Measurements from ENCODE around the gene KPNA1. TPM values are rescaled to one million over a fixed set of nuclear protein-coding genes. Genes with fewer than 3 reads are reported as not detected.

Gene KPNA1
- total RNA-seq, 1 donor from 2014 or later: 73.4 TPM

GRCh38 chr3:122390665-122391064, 124.1 kb downstream of the KPNA1 start:
- no peak for TF ChIP-seq CTCF (IDR thresholded peaks at IDR 0.05)
- Mint-ChIP-seq H3K4me1 (ENCODE audit: unreplicated experiment) (peaks cover 3% of the 10 kb centered on the region), H3K9me3 (ENCODE audit: unreplicated experiment) (no peaks in the 10 kb centered on the region), H3K4me3 (ENCODE audit: unreplicated experiment) (no peak overlapping the region), H3K27ac (ENCODE audit: unreplicated experiment) (no peak overlapping the region), H3K36me3 (ENCODE audit: unreplicated experiment) (peaks cover 10% of the 10 kb centered on the region), H3K27me3 (ENCODE audit: unreplicated experiment) (no peaks in the 10 kb centered on the region)
- DNase-seq (ENCODE audit: extremely low spot score, unreplicated experiment): no peak

GRCh38 chr3:122389892-122390291, 124.8 kb downstream of the KPNA1 start:
- Mint-ChIP-seq H3K9me3 (ENCODE audit: unreplicated experiment) (no peaks in the 10 kb centered on the region), H3K27ac (ENCODE audit: unreplicated experiment) (no peak overlapping the region), H3K4me3 (ENCODE audit: unreplicated experiment) (no peak overlapping the region), H3K36me3 (ENCODE audit: unreplicated experiment) (peaks cover 8% of the 10 kb centered on the region), H3K27me3 (ENCODE audit: unreplicated experiment) (no peaks in the 10 kb centered on the region), H3K4me1 (ENCODE audit: unreplicated experiment) (peaks cover 3% of the 10 kb centered on the region)
- no peak for DNase-seq (ENCODE audit: extremely low spot score, unreplicated experiment)
- TF ChIP-seq CTCF (IDR thresholded peaks at IDR 0.05): no peak

- Mint-ChIP-seq H3K27ac (ENCODE audit: unreplicated experiment) (no peak overlapping the region), H3K36me3 (ENCODE audit: unreplicated experiment) (peaks cover 2% of the 10 kb centered on the region), H3K4me1 (ENCODE audit: unreplicated experiment) (peaks cover 8% of the 10 kb centered on the region), H3K9me3 (ENCODE audit: unreplicated experiment) (no peaks in the 10 kb centered on the region), H3K4me3 (ENCODE audit: unreplicated experiment) (no peak overlapping the region), H3K27me3 (ENCODE audit: unreplicated experiment) (no peaks in the 10 kb centered on the region)
- TF ChIP-seq CTCF (IDR thresholded peaks at IDR 0.05): no peak
- no peak for DNase-seq (ENCODE audit: extremely low spot score, unreplicated experiment)
Observed at GRCh38 chr3:122389197-122389596, 125.5 kb downstream of the KPNA1 start.

GRCh38 chr3:122387709-122388108, 127.0 kb downstream of the KPNA1 start:
- H3K36me3 Mint-ChIP-seq (ENCODE audit: unreplicated experiment): no peaks in the 10 kb centered on the region
- TF ChIP-seq CTCF (IDR thresholded peaks at IDR 0.05): no peak
- peaks cover 19% of the 10 kb centered on the region for H3K4me1 Mint-ChIP-seq (ENCODE audit: unreplicated experiment)
- no peak overlapping the region for H3K27ac Mint-ChIP-seq (ENCODE audit: unreplicated experiment)
- no peak for DNase-seq (ENCODE audit: extremely low spot score, unreplicated experiment)
- no peaks in the 10 kb centered on the region for H3K27me3 Mint-ChIP-seq (ENCODE audit: unreplicated experiment)
- no peaks in the 10 kb centered on the region for H3K9me3 Mint-ChIP-seq (ENCODE audit: unreplicated experiment)
- no peak overlapping the region for H3K4me3 Mint-ChIP-seq (ENCODE audit: unreplicated experiment)

GRCh38 chr3:122383771-122384697, 130.7 kb downstream of the KPNA1 start, which contains the start of gene FAM162A:
TSS of gene FAM162A (plus strand) at chr3:122384182. CDS start at chr3:122384266, 84 bp downstream.
- Mint-ChIP-seq H3K4me3 (ENCODE audit: unreplicated experiment) (peak within 1 kb of the TSS; percentile 90), H3K4me1 (ENCODE audit: unreplicated experiment) (peaks cover 25% of the 10 kb centered on the region), H3K36me3 (ENCODE audit: unreplicated experiment) (no peaks in the 10 kb centered on the region), H3K27me3 (ENCODE audit: unreplicated experiment) (no peaks in the 10 kb centered on the region), H3K9me3 (ENCODE audit: unreplicated experiment) (no peaks in the 10 kb centered on the region), H3K27ac (ENCODE audit: unreplicated experiment) (peak within 1 kb of the TSS; percentile 95)
- peak; percentile 65 for TF ChIP-seq CTCF (IDR thresholded peaks at IDR 0.05)
- DNase-seq (ENCODE audit: extremely low spot score, unreplicated experiment): peak; percentile 96

Measured in osteocyte (in vitro differentiated cells).